ENCODE results near the gene MSH4.
"Not testable (repeated sequence)": the region's sequence is repeated elsewhere in the genome, so short reads cannot be mapped to it uniquely, and the experiment has no call there.

DNA sequence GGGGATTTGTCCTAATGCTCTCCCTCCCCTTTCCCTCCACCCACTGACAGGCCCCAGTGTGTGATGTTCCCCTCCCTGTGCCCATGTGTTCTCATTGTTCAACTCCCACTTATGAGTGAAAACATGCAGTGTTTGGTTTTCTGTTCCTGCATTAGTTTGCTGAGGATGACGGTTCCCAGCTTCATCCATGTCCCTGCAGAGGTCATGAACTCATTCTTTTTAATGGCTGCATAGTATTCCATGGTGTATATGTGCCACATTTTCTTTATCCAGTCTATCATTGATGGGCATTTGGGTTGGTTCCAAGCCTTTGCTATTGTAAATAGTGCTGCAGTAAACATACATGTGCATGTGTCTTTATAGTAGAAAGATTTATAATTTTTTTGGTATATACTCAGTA is 26.9 kb downstream of the MSH4 start:
- TF ChIP-seq, protein P1, sequence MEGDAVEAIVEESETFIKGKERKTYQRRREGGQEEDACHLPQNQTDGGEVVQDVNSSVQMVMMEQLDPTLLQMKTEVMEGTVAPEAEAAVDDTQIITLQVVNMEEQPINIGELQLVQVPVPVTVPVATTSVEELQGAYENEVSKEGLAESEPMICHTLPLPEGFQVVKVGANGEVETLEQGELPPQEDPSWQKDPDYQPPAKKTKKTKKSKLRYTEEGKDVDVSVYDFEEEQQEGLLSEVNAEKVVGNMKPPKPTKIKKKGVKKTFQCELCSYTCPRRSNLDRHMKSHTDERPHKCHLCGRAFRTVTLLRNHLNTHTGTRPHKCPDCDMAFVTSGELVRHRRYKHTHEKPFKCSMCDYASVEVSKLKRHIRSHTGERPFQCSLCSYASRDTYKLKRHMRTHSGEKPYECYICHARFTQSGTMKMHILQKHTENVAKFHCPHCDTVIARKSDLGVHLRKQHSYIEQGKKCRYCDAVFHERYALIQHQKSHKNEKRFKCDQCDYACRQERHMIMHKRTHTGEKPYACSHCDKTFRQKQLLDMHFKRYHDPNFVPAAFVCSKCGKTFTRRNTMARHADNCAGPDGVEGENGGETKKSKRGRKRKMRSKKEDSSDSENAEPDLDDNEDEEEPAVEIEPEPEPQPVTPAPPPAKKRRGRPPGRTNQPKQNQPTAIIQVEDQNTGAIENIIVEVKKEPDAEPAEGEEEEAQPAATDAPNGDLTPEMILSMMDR (IDR thresholded peaks at IDR 0.05; ENCODE audit: poor library complexity), result not testable (repeated sequence)
- TF ChIP-seq EZH2phosphoT487 (IDR thresholded peaks at IDR 0.05; ENCODE audit: low read depth, severe bottlenecking, unreplicated experiment); EZH2 (IDR thresholded peaks at IDR 0.05; ENCODE audit: borderline replicate concordance): not testable (repeated sequence)
